NCI-H187 treated with DMSO at 0.1 percent for 48 hours (cell line): ENCODE measurements around the gene PGRMC2.

Source experiments
- DNase-seq: peaks from one replicate; lab custom pipeline; 2025; lab: John Stamatoyannopoulos, UW

Gene PGRMC2, protein sequence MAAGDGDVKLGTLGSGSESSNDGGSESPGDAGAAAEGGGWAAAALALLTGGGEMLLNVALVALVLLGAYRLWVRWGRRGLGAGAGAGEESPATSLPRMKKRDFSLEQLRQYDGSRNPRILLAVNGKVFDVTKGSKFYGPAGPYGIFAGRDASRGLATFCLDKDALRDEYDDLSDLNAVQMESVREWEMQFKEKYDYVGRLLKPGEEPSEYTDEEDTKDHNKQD

DNA sequence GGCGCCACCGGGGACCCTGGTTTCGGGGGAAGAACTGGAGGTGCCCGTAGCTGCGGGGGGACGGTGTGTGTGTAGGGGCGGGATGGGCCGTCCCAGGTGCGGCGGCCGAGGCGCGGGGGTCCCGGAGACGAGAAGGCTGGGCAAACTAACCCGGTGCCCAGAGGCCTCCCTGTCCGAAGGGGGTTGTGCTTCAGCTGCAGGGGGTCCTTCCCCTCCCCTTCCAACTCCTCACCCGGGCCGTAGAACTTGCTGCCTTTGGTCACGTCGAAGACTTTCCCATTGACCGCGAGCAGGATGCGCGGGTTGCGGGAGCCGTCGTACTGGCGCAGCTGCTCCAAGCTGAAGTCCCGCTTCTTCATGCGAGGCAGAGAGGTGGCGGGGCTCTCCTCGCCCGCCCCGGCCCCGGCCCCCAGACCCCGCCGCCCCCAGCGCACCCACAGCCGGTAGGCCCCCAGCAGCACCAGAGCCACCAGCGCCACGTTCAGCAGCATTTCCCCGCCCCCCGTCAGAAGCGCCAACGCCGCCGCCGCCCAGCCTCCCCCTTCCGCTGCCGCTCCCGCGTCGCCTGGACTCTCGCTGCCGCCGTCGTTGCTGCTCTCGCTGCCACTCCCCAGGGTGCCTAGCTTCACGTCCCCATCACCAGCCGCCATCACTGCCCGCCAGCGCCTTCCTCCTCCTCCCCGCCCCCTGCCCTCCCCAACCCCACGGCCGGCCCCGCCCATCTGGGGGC is at the start of gene PGRMC2:
Gene PGRMC2 (minus strand): TSS at position 673 of the 730 bp plus-strand sequence. CDS start 23 bp downstream, at position 650.
- DNase-seq: no peak

DNA sequence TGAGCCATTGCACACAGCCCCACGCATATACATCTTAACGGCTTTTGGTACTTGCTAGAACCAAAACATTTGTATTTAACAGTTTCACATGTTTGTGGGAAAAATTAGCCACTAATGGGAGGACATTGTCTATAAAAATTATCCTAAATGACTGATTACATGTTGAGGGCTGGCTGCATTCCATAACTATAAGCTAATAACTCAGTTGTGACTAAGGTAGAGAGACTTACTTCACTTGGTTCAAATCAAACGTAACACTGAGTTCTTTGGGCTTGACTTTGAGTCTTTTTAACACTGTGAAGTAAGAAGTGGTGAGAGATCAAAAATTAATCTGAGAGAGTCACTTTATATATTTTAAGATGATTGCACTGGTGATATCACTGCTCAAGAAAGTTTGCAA is 47.9 kb upstream of the PGRMC2 start:
- no peak for DNase-seq

DNA sequence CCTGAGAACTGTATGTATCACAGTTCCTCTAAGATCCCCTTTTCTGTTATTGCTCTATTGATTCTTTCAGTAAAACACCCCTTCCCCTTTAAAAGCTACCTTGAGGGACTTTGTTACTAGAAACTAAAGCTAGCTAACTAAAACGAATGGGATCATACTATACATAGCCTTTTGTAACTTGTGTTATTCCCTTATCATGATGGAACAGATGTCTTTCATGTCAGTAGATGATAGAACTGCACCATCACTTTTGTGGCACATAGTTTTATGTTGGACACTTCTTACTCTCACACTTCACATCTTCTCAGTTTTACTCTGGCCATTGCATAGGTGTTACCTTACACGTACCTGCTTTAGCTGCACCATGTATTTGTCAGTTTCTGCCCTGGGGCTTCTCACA is 46.6 kb upstream of the PGRMC2 start:
- DNase-seq: no peak

DNA sequence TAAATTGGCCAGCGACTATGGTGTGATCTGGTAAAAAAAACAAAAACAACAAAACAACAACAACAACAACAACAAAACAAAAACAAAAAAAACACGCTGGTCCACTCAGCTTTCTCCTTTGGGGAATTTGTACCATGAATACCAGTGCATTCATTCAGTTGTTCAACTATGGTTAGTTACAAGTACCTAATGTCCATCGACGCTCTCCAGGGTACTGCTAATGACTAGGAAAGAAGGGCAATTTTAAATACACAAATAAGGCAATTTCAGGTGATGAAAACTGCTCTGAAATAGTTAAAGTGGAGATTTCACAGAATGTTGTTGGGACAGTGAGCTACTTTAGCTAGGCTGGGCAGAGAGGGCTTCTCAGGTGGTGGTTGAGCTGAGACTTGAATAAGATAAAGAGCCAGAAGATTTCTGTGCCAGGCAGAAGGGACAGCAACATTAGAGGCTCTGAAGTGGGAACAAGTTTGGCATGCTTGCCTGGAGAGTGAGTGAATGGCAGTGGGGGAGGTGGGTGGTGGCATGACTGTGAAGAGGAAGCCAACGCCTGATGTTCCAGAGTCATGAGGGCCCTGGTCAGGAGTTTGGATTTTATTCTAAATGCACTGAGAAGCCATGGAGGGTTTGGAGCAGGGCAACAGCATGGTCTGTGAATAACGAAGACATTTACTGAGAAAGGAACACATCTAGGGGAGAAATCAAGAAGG is 45.9 kb upstream of the PGRMC2 start:
- no peak for DNase-seq

DNA sequence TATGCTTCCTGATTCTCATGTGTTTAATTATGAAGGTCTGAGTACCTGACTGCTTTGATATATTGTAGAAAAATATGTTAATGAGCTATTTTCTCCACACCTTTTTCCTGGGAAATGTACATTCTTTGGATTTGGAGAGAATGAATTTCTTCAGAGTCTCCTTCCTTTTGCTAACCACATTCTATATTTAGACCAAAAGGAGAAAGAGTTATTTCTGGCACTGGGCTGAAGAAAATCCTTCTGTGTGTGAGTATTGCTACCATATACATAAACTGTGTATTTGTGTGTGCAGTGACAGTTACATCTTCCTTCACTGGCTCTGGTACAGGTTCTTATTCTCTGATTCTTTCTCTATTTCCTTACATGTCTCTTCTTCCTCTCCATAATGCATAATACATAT is 44.5 kb upstream of the PGRMC2 start:
- DNase-seq: no peak

DNA sequence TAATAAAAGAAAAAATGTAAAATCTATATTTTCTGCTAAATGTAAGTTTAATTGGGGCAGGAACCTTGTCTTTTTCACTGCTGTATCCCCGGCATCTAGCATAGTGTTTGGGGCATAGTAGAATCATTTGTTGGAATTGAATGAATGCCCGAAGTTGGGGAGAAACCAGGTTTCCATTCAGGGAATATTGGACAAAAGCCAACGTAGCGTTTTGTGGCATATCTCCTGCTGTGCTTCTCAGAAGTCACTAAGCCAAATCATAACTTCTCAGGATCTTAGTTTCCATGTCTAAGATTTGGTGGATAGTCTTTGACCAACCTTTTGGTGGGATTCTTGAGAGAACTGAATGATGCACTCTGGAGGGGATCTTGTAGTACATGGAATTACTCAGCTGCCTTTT is 42.0 kb upstream of the PGRMC2 start:
- no peak for DNase-seq

DNA sequence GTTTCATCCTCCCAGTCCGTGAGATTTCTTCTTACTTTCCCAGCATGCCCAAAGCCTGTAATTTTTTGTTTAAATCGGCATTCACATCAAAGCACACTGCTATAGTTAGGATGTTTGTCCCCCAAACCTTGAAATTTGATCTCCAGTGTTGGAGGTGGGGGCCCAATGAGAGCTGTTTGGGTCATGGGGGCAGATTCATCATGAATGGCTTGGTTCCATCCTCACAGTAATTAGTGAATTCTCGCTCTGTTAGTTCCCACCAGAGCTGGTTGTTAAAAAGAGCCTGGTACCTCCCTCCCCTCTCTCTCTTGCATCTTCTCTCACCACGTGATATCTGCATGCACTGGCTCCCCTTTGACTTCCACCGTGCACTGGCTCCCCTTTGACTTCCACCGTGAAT is 40.5 kb upstream of the PGRMC2 start:
- DNase-seq: no peak

DNA sequence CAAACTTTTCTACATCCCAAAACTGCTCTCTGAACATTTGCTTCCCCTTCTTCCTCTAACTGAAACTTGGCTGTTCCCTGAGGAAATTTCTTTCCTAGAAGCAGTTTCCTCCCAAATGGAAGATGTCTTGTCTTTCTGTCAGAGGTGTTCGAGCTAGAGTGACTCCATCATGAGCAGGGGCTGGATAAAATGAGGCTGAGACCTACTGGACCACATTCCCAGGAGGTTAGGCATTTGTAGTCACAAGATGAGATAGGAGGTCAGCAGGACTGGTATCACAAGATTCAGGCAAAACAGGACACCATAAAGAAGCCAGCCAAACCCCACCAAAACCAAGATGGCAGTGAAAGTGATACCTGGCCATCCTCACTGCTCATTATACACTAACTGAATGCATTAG is 35.8 kb upstream of the PGRMC2 start:
- no peak for DNase-seq

DNA sequence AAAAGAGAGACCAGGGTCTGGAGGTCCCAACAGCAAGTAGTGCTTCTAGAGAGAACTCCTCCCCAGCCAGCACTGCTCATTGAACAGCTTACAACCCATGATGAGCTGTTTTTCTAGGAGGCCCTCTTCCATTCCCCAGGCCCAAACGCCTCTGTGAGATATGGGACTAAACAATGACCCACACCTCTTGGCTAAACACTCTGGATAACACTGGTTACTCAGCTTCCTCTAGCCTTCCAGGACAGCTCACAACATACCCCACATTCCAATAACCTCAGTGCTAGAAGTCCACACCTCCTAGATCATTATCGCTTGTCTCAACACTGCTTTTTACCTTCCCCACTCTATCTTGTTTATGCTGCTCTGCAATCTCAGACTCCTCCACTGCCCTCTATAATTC is 35.4 kb upstream of the PGRMC2 start:
- DNase-seq: no peak

DNA sequence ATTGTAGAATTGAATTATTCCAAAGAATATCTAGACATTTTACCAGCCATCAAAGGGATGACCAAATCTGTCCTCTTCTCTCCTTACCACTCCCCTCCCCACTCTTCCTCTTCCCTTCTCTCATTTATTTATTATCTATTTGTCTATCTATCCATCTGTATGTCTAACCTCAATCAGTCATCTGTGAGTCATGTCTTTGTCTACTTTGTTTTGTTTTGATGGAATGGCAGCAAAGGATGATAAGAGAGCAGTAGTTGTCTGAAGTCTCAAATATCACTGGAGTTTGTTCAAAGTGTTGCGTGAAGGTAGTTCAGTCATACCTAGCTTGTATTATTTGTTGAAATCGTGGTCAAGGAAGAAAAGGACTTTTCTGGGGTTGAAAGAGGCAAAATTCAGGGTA is 34.7 kb upstream of the PGRMC2 start:
- DNase-seq: no peak

DNA sequence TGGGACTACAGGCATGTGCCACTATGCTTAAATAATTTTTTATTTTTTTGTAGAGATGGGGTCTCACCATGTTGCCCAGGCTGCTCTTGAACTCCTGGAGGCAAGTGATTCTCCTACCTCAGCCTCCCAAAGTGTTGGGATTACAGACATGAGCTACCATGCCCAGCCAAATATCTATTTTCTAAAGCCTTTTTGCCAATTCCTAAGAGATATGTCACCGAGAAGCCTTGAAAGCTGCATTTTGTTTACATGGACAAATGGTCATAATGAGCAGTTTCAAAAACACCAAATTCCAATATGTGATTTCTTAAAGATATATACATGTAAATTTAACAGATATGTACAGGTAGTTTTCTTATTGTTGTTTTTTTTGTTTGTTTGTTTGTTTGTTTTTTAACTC is 33.0 kb upstream of the PGRMC2 start:
- DNase-seq: no peak

DNA sequence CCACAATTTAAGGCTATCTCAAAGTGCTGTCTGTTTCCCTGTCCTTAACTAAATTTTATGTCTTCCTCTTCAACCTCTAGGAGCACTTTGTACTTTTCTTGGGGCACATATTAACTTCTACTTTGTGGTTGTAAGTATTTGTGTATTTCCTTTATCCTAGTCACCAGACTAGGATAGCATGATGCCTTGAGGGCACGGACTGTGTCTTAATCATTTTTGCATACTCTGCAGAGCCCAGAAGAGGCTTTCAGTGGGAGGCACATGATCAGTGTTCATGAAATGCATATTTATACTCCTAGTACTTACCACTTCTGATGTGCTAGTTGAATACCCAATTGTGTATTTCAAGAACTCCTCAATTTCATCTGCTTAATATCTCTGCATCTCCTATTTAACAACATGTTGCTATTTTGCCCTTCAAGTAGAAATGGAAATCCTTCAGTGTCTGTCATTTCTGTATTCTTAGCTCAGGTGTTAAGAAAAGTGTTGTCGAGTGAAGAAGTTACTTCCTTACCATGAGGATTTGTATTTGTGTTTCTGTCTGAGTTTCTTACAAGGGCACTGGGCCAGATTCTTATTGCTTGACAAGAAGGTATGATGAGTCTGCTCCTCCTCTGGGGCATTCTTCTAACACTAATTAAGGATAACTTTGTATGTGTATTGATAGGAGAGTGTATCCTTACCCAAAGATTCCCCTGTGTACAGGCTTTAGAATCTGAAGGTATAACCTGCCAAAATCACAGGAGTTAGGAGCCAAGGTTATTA is 28.3 kb upstream of the PGRMC2 start:
- DNase-seq: no peak

DNA sequence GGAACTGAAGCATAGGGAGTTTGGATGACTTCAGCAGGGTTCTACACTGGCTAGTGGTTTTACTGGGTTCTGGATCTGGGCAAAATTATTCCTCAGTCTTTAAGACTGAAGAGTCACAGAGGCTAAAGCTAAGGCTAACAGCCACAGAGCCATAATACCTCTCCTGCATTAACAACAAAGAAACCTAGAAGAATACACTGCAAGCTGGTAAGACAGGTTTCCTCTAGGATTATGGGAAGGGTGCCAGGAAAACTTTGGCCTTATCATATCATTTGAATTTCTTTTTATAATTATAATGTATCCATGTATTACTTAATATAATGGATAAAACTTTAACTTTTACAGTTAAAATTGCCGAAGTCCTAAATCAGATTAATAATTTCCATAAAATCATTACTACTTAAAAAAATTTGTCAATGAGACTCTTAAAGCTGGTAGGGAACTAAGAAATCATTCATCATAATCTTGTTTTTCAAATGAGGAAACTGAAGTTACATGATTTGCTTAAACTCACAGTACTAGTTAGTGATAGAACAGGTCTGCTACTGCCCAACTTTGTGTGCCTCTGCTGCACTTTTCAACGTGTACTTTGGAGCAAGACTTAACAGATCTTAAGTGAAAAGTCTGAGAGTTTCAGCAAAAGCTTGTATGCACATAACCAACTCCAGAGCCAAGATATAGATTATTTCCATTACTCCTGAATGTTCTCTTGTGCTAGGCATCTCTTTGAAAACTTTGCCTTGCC is 24.2 kb upstream of the PGRMC2 start:
- DNase-seq: no peak

DNA sequence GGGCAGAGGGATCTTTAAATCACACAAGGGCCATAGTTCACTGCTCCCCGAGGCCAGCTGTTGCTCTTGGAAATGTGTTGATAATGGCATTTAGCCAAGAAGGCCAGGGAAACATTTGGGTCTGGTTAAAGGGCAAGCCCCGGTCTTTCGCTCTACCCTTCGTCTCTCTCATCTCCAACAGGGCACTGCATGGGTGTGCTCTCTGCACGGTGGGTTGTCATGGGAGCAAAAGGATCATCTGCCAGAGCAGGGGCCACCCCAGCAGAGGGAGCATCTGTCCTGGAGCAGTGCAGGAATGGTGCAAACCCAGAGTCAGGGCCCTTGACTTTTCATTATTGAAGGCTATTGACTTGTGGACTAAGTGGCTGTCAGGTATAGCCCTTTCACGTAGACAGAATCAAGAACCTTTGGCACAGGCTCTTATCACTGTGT is 22.7 kb upstream of the PGRMC2 start:
- no peak for DNase-seq

DNA sequence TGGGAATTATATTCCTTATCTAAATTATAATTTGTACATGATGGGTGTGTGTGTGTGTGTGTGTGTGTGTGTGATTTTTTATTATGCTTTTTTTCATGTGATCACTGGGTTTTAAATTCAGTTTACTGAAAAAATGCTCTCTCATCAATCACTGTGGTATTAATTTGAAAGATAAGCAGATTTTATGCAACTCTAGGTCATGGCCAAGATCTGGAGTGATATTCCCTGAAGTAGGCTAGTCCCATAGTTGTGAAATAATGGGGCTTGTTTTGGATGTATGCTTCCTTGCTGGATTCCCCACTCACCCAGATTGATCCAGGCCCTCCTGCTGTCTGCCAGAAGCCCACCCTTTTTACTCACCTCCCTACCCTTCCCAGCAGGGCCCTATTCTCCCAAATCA is 22.0 kb upstream of the PGRMC2 start:
- DNase-seq: no peak

DNA sequence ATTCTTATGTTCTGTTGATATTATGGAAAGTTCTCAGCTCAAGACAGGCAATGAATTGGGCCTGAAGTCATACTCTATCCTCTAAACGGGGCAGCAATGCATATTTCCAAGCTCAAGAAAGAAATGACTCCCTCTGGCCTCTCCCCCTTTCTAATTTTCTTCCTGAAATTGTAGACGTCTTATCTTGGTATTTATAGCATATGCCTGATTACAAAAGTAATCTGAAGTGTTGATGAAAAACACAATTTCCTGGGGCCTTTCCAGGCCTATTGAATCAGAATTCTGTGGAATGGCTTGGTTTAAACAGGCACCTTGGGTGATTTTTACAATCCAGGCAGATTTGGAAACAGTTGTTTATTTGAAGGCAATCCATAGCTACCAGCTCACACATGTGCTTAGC is 21.4 kb upstream of the PGRMC2 start:
- no peak for DNase-seq

DNA sequence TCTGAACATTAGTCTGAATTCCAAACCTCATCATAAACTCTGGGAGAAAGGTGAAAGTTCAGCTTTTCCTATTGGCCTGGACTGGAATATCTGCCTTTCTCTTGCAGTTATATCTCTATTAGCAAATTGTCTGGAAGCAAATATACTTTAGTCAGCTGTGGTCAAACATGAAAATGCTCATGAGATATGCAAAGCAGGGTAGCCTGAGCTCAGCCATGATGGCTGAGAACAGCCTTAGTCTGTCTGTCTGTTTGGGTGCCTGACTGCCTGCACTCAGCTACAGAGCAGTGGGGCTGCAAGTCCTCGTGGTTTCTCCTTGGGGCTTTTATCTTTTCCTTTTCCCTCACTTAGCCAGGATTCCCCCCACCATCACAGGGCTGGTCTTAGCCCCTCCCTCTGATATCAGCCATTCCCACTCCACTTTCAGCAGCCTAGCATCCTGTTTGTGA is 19.5 kb upstream of the PGRMC2 start:
- no peak for DNase-seq

DNA sequence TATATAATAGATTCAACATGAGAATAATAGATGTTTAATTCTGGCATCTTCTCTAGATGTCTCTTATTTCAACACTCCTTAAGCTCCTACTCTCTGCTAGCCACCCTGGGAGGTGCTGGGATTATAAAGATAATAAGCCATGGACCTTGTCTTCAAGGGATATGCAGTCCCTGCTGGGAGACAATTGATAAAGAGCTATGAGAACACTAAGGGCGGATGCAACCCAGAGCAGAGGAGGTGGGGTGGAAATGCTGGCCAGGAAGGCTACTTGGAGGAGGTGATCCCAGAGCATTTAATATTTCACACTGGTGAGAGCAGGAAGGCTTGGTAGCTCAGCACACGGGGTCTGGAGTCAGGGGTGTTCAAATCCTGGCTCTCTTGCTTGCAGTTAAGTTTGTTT is 18.3 kb upstream of the PGRMC2 start:
- DNase-seq: no peak

DNA sequence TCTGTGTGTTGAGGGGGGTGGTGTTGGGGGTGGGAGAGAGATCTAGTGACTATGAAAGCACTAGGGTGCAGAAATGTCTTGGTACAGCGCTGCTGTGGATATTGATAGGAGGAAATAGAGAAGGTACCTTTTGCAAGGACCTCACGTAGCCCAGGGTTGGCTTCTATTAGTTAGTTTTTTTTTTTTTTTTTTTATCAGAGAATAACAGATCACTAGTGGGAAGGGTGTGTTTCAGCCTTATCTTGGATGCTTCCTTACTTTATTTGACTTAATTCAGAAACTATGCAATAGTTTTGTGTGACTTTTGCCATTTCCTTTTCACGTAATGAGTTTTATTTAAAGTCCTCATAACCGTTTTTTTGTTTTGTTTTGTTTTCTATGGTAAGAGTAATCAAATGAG is 16.4 kb upstream of the PGRMC2 start:
- DNase-seq: no peak

DNA sequence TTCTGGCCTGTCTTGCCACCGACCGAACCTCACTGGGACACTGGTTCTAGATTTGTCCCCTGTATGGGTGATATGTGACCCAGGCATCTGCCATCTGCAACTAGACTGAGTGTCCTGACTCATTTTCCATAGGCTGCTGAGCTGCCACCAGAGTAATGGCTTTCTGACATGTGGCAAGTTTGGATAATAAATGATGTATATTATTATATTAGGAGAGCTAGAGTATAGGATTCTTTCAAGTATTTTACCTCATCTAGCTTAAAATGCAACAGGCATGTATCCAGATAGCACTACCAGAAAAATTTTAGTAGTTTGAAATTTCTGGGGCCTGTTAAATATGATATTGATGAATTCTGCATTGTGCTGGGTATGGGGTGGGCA is 15.8 kb upstream of the PGRMC2 start:
- DNase-seq: no peak

DNA sequence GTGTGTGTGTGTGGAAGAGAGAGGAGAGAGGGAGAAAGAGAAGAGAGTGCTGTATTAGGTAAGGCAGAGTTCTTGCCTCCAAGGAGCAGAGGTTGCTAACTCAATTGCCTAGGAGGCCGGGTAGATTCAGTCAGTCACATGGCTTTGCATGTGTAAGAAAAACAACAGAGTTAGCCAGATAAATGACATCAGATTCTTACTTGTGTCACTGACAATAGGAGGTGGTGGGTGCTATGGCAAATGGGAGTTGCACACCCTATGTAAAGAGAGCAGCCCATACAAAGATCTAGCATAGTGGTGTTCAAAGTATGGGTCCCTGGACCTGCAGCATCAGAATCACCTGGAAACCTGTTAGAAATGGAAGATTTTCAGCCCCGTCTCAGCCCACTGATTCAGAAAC is 14.4 kb upstream of the PGRMC2 start:
- no peak for DNase-seq

DNA sequence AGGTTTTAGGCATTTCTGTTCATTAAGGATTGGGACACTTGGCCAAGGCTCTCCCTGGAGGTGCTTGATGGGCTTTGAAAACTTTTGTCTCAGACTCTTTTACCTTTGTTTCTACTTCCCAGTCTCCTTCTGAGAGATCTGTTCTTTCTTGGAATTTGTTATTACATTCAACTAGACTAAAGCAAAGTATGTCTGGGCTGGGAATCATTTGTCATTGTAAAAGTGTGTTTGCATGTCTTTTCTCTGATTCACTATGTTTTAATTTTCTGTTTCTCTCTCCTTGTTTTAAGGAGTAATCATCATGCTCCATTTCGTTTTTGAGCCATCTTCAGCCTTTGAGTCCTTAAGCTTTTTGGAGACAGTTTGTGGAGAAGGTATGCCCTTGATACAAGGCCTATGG is 12.2 kb upstream of the PGRMC2 start:
- DNase-seq: no peak
